Osteocyte (in vitro differentiated cells): Measurements from ENCODE around the gene TMEM258. TPM values are rescaled to one million over a fixed set of nuclear protein-coding genes. Genes with fewer than 3 reads are reported as not detected.
A peak's percentile ranks its signal among the peaks of the same experiment; 100 is the strongest.

Source experiments
- DNase-seq: peaks from one replicate; pipeline ENCODE4 v3.0.0; 2021; ENCODE audit warnings: mixed read lengths; ENCODE audit not compliant: unreplicated experiment; ENCODE audit errors: extremely low spot score
- H3K27ac Mint-ChIP-seq: one replicate; pipeline ENCODE4 v1.8.0; 2021; ENCODE audit warnings: mild to moderate bottlenecking, mixed read lengths; ENCODE audit not compliant: unreplicated experiment
- H3K27me3 Mint-ChIP-seq: one replicate; pipeline ENCODE4 v1.8.0; 2021; ENCODE audit warnings: mixed read lengths; ENCODE audit not compliant: unreplicated experiment
- H3K36me3 Mint-ChIP-seq: one replicate; pipeline ENCODE4 v1.8.0; 2021; ENCODE audit warnings: mixed read lengths; ENCODE audit not compliant: unreplicated experiment
- H3K4me1 Mint-ChIP-seq: one replicate; pipeline ENCODE4 v1.8.0; 2021; ENCODE audit warnings: mixed read lengths; ENCODE audit not compliant: unreplicated experiment
- H3K4me3 Mint-ChIP-seq: one replicate; pipeline ENCODE4 v1.8.0; 2021; ENCODE audit warnings: mild to moderate bottlenecking, moderate library complexity, mixed read lengths; ENCODE audit not compliant: unreplicated experiment
- H3K9me3 Mint-ChIP-seq: one replicate; pipeline ENCODE4 v1.8.0; 2021; ENCODE audit warnings: mixed read lengths; ENCODE audit not compliant: unreplicated experiment
- CTCF ChIP-seq: fragments of 200-600 bp; sonication (generic); IDR thresholded peaks from 2 replicates; pipeline ENCODE4 v1.5.0; 2021; ENCODE audit warnings: antibody characterized with exemption, mild to moderate bottlenecking, moderate library complexity
- total RNA-seq: library from RNA; stranded (reverse); gene quantifications from 2 replicates; pipeline ENCODE4 v1.2.1, GENCODE V29; 2021

The TMEM258 gene
- total RNA-seq, 1 donor from 2014 or later: 137 TPM

GRCh38 chr11:61829806-61830205 lies 37.4 kb upstream of the TMEM258 start:
- no peak for DNase-seq
- H3K4me3 Mint-ChIP-seq: peak overlapping the region; percentile 91
- no peak for TF ChIP-seq CTCF
- H3K36me3 Mint-ChIP-seq: peaks cover 1% of the 10 kb centered on the region
- no peaks in the 10 kb centered on the region for H3K9me3 Mint-ChIP-seq
- peaks cover 62% of the 10 kb centered on the region for H3K4me1 Mint-ChIP-seq
- no peaks in the 10 kb centered on the region for H3K27me3 Mint-ChIP-seq
- peak overlapping the region; percentile 95 for H3K27ac Mint-ChIP-seq

GRCh38 chr11:61828629-61829407 lies 36.4 kb upstream of the TMEM258 start:
- Mint-ChIP-seq H3K27ac (peak overlapping the region; percentile 90), H3K9me3 (no peaks in the 10 kb centered on the region), H3K4me3 (peak overlapping the region; percentile 91), H3K4me1 (peaks cover 52% of the 10 kb centered on the region), H3K36me3 (peaks cover 1% of the 10 kb centered on the region), H3K27me3 (no peaks in the 10 kb centered on the region)
- DNase-seq: no peak
- TF ChIP-seq CTCF: peak; percentile 54

- no peak for DNase-seq
- Mint-ChIP-seq H3K4me3 (peak overlapping the region; percentile 91), H3K27me3 (no peaks in the 10 kb centered on the region), H3K4me1 (peaks cover 47% of the 10 kb centered on the region), H3K36me3 (peaks cover 1% of the 10 kb centered on the region), H3K9me3 (no peaks in the 10 kb centered on the region), H3K27ac (peak overlapping the region; percentile 90)
- TF ChIP-seq CTCF: no peak
Observed at GRCh38 chr11:61828379-61828628, 35.9 kb upstream of the TMEM258 start.

GRCh38 chr11:61827571-61828378 lies 35.4 kb upstream of the TMEM258 start, which contains the start of gene FADS2:
FADS2 (plus strand) TSS chr11:61828300; CDS start chr11:61828391, 91 bp downstream.
- no peak for TF ChIP-seq CTCF
- Mint-ChIP-seq H3K27ac (peak within 1 kb of the TSS; percentile 90), H3K9me3 (no peaks in the 10 kb centered on the region), H3K4me3 (peak within 1 kb of the TSS; percentile 91), H3K27me3 (no peaks in the 10 kb centered on the region), H3K4me1 (peaks cover 43% of the 10 kb centered on the region), H3K36me3 (peaks cover 1% of the 10 kb centered on the region)
- peak; percentile 95 for DNase-seq

GRCh38 chr11:61826930-61827570 lies 34.7 kb upstream of the TMEM258 start:
- TF ChIP-seq CTCF: no peak
- Mint-ChIP-seq H3K27me3 (no peaks in the 10 kb centered on the region), H3K27ac (peak overlapping the region; percentile 84), H3K9me3 (no peaks in the 10 kb centered on the region), H3K4me1 (peaks cover 37% of the 10 kb centered on the region), H3K36me3 (peaks cover 1% of the 10 kb centered on the region), H3K4me3 (peak overlapping the region; percentile 91)
- DNase-seq: no peak
